ENCODE results near the gene CREB5.

CREB5 gene

GRCh38 chr7:28458732-28459131 is 46.4 kb downstream of the CREB5 start:
- no peak overlapping the region for H3K9ac ChIP-seq (ENCODE audit: low read depth, low read length, poor library complexity, severe bottlenecking)
- no peaks in the 10 kb centered on the region for H4K20me1 ChIP-seq (ENCODE audit: insufficient read depth, low read length, poor library complexity, severe bottlenecking)
- no peaks in the 10 kb centered on the region for H3K9me2 ChIP-seq (replicated peaks; ENCODE audit: low read depth, low read length)
- H3K79me2 ChIP-seq (ENCODE audit: insufficient read depth, low read length): no peaks in the 10 kb centered on the region
- no peaks in the 10 kb centered on the region for H3K4me1 ChIP-seq (ENCODE audit: insufficient read depth, low read length, poor library complexity, severe bottlenecking)
- no peak overlapping the region for H2AFZ ChIP-seq (ENCODE audit: low read length)
- no peaks in the 10 kb centered on the region; the same call in 1 of the 2 replicates for H3K9me3 ChIP-seq (ENCODE audit: insufficient read depth, low read depth, low read length)
- TF ChIP-seq CTCF (conservative IDR thresholded peaks at IDR 0.05; ENCODE audit: low read length) (0 out of 2 replicates have a peak, but pooled peaks have one; percentile 15), EZH2phosphoT487 (IDR thresholded peaks at IDR 0.05; ENCODE audit: borderline replicate concordance) (no peak)
- no peak overlapping the region for H3K4me2 ChIP-seq (ENCODE audit: low read depth, low read length, poor library complexity, severe bottlenecking)
- H3K36me3 ChIP-seq (ENCODE audit: insufficient read depth, low read length): no peaks in the 10 kb centered on the region
- H3F3A ChIP-seq (ENCODE audit: low read depth): no peaks in the 10 kb centered on the region
- H3K4me3 ChIP-seq (ENCODE audit: low read length, poor library complexity, severe bottlenecking): no peak overlapping the region
- no peaks in the 10 kb centered on the region for H3K27me3 ChIP-seq (ENCODE audit: insufficient read depth, low read length, poor library complexity, severe bottlenecking)

GRCh38 chr7:28459306-28459705 is 47.0 kb downstream of the CREB5 start:
- no peaks in the 10 kb centered on the region for H3K9me2 ChIP-seq (replicated peaks; ENCODE audit: low read depth, low read length)
- H3K79me2 ChIP-seq (ENCODE audit: insufficient read depth, low read length): no peaks in the 10 kb centered on the region
- H3K9me3 ChIP-seq (ENCODE audit: insufficient read depth, low read depth, low read length): no peaks in the 10 kb centered on the region; the same call in 1 of the 2 replicates
- H3F3A ChIP-seq (ENCODE audit: low read depth): no peaks in the 10 kb centered on the region
- no peaks in the 10 kb centered on the region for H3K36me3 ChIP-seq (ENCODE audit: insufficient read depth, low read length)
- no peak for TF ChIP-seq CTCF (conservative IDR thresholded peaks at IDR 0.05; ENCODE audit: low read length)
- TF ChIP-seq EZH2phosphoT487 (IDR thresholded peaks at IDR 0.05; ENCODE audit: borderline replicate concordance): no peak
- no peaks in the 10 kb centered on the region for H3K27me3 ChIP-seq (ENCODE audit: insufficient read depth, low read length, poor library complexity, severe bottlenecking)
- H3K4me1 ChIP-seq (ENCODE audit: insufficient read depth, low read length, poor library complexity, severe bottlenecking): no peaks in the 10 kb centered on the region
- no peak overlapping the region for H3K4me3 ChIP-seq (ENCODE audit: low read length, poor library complexity, severe bottlenecking)
- no peak overlapping the region for H3K9ac ChIP-seq (ENCODE audit: low read depth, low read length, poor library complexity, severe bottlenecking)
- H2AFZ ChIP-seq (ENCODE audit: low read length): no peak overlapping the region
- no peak overlapping the region for H3K4me2 ChIP-seq (ENCODE audit: low read depth, low read length, poor library complexity, severe bottlenecking)
- no peaks in the 10 kb centered on the region for H4K20me1 ChIP-seq (ENCODE audit: insufficient read depth, low read length, poor library complexity, severe bottlenecking)

- no peak overlapping the region for H2AFZ ChIP-seq (ENCODE audit: low read length)
- TF ChIP-seq EZH2phosphoT487 (IDR thresholded peaks at IDR 0.05; ENCODE audit: borderline replicate concordance) (no peak), CTCF (conservative IDR thresholded peaks at IDR 0.05; ENCODE audit: low read length) (no peak)
- H3K4me1 ChIP-seq (ENCODE audit: insufficient read depth, low read length, poor library complexity, severe bottlenecking): no peaks in the 10 kb centered on the region
- H3K79me2 ChIP-seq (ENCODE audit: insufficient read depth, low read length): no peaks in the 10 kb centered on the region
- no peaks in the 10 kb centered on the region; the same call in 1 of the 2 replicates for H3K9me3 ChIP-seq (ENCODE audit: insufficient read depth, low read depth, low read length)
- H3K4me3 ChIP-seq (ENCODE audit: low read length, poor library complexity, severe bottlenecking): no peak overlapping the region
- H3K36me3 ChIP-seq (ENCODE audit: insufficient read depth, low read length): no peaks in the 10 kb centered on the region
- no peaks in the 10 kb centered on the region for H4K20me1 ChIP-seq (ENCODE audit: insufficient read depth, low read length, poor library complexity, severe bottlenecking)
- H3F3A ChIP-seq (ENCODE audit: low read depth): no peaks in the 10 kb centered on the region
- no peaks in the 10 kb centered on the region for H3K9me2 ChIP-seq (replicated peaks; ENCODE audit: low read depth, low read length)
- no peak overlapping the region for H3K4me2 ChIP-seq (ENCODE audit: low read depth, low read length, poor library complexity, severe bottlenecking)
- no peaks in the 10 kb centered on the region for H3K27me3 ChIP-seq (ENCODE audit: insufficient read depth, low read length, poor library complexity, severe bottlenecking)
- no peak overlapping the region for H3K9ac ChIP-seq (ENCODE audit: low read depth, low read length, poor library complexity, severe bottlenecking)
These were observed 53.4 kb downstream of the CREB5 start for GRCh38 chr7:28465697-28466096.

Data from Loucy (cell line).